ENCODE measurements around the gene ZNF148. TPM values are rescaled to one million over a fixed set of nuclear protein-coding genes. Genes with fewer than 3 reads are reported as not detected.
"Not testable (repeated sequence)": the region's sequence is repeated elsewhere in the genome, so short reads cannot be mapped to it uniquely, and the experiment has no call there.

ZNF148 gene
- total RNA-seq, 2 experiments from 2014 or later: 20.3 to 22.2 TPM

DNA sequence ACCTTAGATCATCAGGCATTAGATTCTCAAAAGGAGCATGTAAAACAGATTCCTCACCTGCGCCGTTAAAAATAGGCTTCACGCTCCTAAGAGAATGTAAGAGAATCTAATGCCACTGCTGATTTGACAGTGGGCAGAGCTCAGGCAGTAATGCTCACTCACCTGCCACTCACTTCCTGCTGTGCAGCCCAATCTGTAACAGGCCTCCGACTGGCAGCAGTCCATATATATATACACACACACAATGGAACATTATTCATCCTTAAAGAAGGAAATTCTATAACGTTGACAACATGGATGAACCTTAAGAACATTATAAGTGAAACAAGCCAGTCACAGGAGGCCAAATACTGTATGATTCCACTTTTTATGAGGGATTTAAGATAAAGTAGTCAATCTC, 24.5 kb downstream of the ZNF148 start:
- peaks cover 9% of the 10 kb centered on the region for H3K9me3 Mint-ChIP-seq
- H3K4me3 Mint-ChIP-seq: no peak overlapping the region
- H3K4me1 Mint-ChIP-seq (ENCODE audit: low read depth): peaks cover 55% of the 10 kb centered on the region
- CTCF ChIA-PET: interaction anchor here (0.6 kb wide), 1 partner anchor 76 kb away, joined by 3 read pairs; no protein-coding TSS in a partner anchor
- no peaks in the 10 kb centered on the region for H3K27me3 Mint-ChIP-seq (ENCODE audit: low read depth)
- no peak overlapping the region for H3K27ac Mint-ChIP-seq
- H3K36me3 Mint-ChIP-seq (ENCODE audit: low read depth): peaks cover 17% of the 10 kb centered on the region
- no peak for DNase-seq
- intact Hi-C loops (cut with micrococcal nuclease): no loop called here

DNA sequence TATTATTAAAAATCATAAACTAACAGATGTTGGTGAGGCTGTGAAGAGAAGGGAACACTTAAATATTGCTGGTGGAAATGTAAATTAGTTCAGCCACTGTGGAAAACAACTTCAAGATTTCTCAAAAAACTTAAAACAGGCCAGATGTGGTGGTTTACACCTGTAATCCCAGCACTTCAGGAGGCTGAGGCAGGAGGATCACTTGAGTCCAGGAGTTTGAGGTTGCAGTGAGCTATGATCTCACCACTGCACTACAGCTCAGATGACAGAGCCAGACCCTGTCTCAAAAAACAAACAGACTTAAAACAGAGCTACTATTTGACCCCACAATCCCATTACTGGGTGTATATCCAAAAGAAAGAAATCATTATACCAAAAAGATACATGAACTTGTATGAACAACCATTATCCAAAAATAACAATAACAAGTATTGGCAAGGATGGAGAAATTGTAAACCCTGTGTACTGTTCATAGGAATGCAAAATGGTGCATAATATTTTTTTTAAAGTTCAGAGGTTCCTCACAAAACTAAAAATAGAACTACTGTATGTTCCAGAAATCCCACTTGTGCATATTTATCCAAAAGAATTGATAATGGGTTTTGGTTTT, 25.5 kb downstream of the ZNF148 start:
- Mint-ChIP-seq H3K36me3 (ENCODE audit: low read depth) (peaks cover 24% of the 10 kb centered on the region), H3K27ac (no peak overlapping the region), H3K27me3 (ENCODE audit: low read depth) (no peaks in the 10 kb centered on the region), H3K4me3 (no peak overlapping the region), H3K4me1 (ENCODE audit: low read depth) (peaks cover 56% of the 10 kb centered on the region), H3K9me3 (peaks cover 16% of the 10 kb centered on the region)
- intact Hi-C loops (cut with micrococcal nuclease): no loop called here
- DNase-seq: no peak
- CTCF ChIA-PET: no interaction called here

DNA sequence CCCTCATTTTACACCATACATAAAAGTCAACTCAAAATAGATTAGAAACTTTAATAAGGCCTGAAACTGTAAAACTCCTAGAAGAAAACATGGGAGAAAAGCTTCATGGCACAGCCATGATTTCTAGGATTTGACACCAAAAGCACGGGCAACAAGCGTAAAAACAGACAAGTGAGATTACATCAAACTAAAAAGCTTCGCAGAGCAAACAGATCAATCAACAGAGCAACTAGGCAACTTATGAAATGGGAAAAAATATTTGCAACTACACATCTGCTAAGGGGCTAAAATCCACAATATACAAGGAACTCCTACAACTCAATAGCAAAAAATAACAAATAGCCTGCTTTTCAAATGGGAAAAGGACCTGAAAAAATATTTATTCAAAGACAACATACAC, 26.1 kb downstream of the ZNF148 start:
- CTCF ChIA-PET: no interaction called here
- Mint-ChIP-seq H3K36me3 (ENCODE audit: low read depth) (peaks cover 30% of the 10 kb centered on the region), H3K4me1 (ENCODE audit: low read depth) (peaks cover 60% of the 10 kb centered on the region), H3K27me3 (ENCODE audit: low read depth) (no peaks in the 10 kb centered on the region), H3K4me3 (no peak overlapping the region), H3K27ac (no peak overlapping the region), H3K9me3 (peaks cover 22% of the 10 kb centered on the region)
- no peak for DNase-seq
- intact Hi-C loops (cut with micrococcal nuclease): no loop called here

DNA sequence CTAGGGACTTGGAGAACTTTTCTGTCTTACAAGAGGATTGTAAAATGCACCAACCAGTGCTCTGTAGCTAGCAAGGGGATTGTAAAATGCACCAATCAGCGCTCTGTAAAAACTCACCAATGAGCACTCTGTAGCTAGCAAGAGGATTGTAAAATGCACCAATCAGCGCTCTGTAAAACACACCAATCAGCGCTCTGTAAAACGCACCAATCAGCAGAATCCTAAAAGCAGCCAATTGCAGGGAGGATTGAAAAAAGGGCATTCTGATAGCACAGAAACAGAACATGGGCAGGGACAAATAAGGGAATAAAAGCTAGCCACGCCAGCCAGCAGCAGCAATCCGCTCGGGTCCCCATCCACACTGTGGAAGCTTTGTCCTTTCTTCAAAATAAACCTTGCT, 31.8 kb downstream of the ZNF148 start:
- Mint-ChIP-seq H3K4me1 (ENCODE audit: low read depth) (peaks cover 43% of the 10 kb centered on the region), H3K36me3 (ENCODE audit: low read depth) (peaks cover 34% of the 10 kb centered on the region), H3K9me3 (peaks cover 31% of the 10 kb centered on the region)
- H3K4me3 Mint-ChIP-seq; intact Hi-C loops (cut with micrococcal nuclease); H3K27me3 Mint-ChIP-seq (ENCODE audit: low read depth); H3K27ac Mint-ChIP-seq; DNase-seq: not testable (repeated sequence)
- CTCF ChIA-PET: interaction anchor here (0.6 kb wide), 1 partner anchor 1702 kb away, joined by 3 read pairs; no protein-coding TSS in a partner anchor

DNA sequence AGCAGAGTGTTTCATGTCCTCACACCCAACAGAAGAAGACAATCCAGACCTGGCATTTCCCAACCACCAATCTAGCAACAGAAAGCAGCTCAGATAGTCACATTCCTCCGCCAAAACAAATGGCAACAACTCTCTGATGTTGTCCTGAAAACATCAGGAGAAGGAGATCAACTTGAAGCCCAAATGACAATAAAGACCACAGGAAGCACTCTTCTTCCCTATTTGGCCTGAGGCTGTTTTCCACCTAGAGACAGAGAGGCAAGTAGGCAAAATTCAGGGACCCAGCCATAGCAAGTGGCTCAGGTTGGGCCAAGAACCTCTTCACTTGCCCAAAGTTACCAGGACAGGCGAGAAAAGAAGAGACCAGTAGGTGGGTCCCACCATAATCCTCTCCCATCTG, 35.0 kb downstream of the ZNF148 start:
- Mint-ChIP-seq H3K27me3 (ENCODE audit: low read depth) (no peaks in the 10 kb centered on the region), H3K4me1 (ENCODE audit: low read depth) (peaks cover 55% of the 10 kb centered on the region), H3K9me3 (peaks cover 19% of the 10 kb centered on the region), H3K36me3 (ENCODE audit: low read depth) (peaks cover 23% of the 10 kb centered on the region), H3K27ac (no peak overlapping the region), H3K4me3 (no peak overlapping the region)
- CTCF ChIA-PET: no interaction called here
- DNase-seq: no peak
- intact Hi-C loops (cut with micrococcal nuclease): no loop called here

DNA sequence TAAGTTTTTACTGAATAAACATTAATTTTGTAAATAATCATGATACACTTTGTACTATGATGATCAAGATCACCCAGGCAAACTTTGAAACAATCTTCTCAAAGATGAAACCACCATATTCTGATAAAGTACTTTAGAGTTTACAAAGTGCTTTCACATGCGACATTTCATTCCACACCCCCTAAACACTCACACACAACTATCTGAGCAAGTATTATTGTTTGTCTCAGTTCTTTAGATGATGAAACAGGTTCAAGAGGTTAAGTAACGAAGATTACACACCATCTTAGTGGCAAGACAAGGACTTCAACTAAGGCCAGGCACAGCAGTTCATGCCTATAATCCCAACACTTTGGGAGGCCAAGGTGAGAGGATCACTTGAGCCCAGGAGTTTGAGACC, 37.6 kb downstream of the ZNF148 start:
- H3K27ac Mint-ChIP-seq: peak overlapping the region; percentile 35
- H3K4me3 Mint-ChIP-seq: no peak overlapping the region
- peaks cover 20% of the 10 kb centered on the region for H3K36me3 Mint-ChIP-seq (ENCODE audit: low read depth)
- intact Hi-C loops (cut with micrococcal nuclease): loop anchor here (2.0 kb wide), 1 partner anchor 37 kb away; the partner anchor contains the start of gene ZNF148
- DNase-seq: no peak
- H3K9me3 Mint-ChIP-seq: peaks cover 13% of the 10 kb centered on the region
- CTCF ChIA-PET: interaction anchor here (0.6 kb wide), 2 partner anchors 25 to 38 kb away, joined by 3 to 5 read pairs; no protein-coding TSS in a partner anchor
- H3K27me3 Mint-ChIP-seq (ENCODE audit: low read depth): no peaks in the 10 kb centered on the region
- peaks cover 53% of the 10 kb centered on the region for H3K4me1 Mint-ChIP-seq (ENCODE audit: low read depth)

DNA sequence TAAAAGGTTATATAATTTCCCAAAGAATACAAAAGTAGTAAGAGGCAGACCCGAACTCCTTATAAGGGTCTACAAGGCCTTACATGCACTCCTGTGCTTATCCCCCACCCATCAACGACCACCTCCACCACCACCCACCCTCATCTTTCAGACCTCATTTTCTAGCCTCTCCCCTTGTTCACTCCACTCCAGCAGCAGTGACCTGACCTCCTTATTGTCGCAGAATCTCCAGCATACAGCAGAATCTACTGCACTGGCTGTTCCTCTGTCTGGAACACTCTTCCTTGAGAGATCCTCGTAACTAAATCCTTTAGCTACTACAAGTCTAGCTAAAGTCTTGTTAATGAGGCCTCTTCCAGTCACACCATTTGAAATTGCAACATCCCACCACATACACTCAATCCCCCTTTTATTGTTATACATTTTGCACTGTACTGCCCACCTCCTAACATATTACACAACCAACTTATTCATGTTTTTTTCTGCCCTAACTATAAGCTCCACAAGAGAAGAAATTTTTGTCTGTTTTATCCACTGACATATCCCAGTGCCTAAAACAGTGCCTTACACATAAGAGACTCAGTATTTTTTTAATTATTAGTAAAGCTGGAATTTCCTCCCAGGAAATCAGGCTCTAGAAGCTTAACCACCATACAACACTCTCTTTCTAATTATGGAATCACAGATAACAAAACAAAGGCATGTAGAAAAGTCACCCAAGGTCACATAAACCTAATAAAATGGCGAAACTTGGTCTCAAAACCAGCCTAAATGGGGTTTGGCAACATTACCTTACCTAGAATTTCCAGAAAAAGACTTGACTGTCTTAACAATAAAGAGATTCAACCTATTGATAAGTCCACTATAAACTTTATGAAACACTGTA, 40.2 kb downstream of the ZNF148 start:
- Mint-ChIP-seq H3K36me3 (ENCODE audit: low read depth) (peaks cover 17% of the 10 kb centered on the region), H3K27ac (no peak overlapping the region), H3K9me3 (peaks cover 10% of the 10 kb centered on the region), H3K4me1 (ENCODE audit: low read depth) (peaks cover 48% of the 10 kb centered on the region), H3K27me3 (ENCODE audit: low read depth) (no peaks in the 10 kb centered on the region), H3K4me3 (no peak overlapping the region)
- CTCF ChIA-PET: interaction anchor here (0.6 kb wide), 1 partner anchor 25 kb away, joined by 3 read pairs; no protein-coding TSS in a partner anchor
- intact Hi-C loops (cut with micrococcal nuclease): no loop called here
- DNase-seq: no peak

DNA sequence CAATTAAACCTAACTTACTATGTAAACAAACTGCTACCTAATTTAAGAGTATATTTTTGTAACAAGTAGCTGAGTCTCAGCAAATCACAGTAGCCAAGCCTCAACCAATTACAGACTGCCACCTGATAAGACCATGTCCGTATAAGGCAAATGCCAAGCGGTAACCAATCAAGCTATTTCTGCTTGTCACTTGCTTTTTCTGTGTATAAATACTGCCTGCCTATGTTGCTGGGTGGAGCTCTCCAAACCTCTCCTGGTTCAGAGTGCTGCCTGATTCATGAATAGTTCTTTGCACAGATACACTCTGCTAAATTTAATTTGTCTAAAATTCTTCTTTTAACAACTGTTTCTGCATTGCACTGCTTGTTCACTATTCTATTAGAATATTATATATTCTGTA, 42.6 kb downstream of the ZNF148 start:
- H3K27me3 Mint-ChIP-seq (ENCODE audit: low read depth): no peaks in the 10 kb centered on the region
- CTCF ChIA-PET: no interaction called here
- DNase-seq: no peak
- intact Hi-C loops (cut with micrococcal nuclease): no loop called here
- peaks cover 9% of the 10 kb centered on the region for H3K9me3 Mint-ChIP-seq
- no peak overlapping the region for H3K27ac Mint-ChIP-seq
- peaks cover 36% of the 10 kb centered on the region for H3K4me1 Mint-ChIP-seq (ENCODE audit: low read depth)
- H3K4me3 Mint-ChIP-seq: no peak overlapping the region
- peaks cover 25% of the 10 kb centered on the region for H3K36me3 Mint-ChIP-seq (ENCODE audit: low read depth)

DNA sequence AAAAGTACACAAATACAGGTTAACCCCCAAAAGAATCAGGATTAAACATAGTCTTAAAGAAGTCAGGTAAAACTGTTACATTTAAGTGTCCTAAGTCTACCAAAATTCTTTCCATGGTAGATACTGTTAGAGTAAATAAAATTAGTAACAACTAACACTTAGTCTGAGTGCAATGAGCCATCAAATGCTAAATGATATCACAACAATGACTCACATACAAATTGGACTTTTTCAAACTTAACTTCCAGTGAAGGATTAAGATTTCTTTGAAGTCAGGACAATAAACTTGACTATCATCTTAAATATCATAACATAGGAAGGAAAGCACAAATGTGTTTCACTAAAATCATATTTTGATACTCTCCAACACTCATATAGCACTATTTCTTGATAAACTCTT, 43.9 kb downstream of the ZNF148 start:
- no peak for DNase-seq
- CTCF ChIA-PET: no interaction called here

DNA sequence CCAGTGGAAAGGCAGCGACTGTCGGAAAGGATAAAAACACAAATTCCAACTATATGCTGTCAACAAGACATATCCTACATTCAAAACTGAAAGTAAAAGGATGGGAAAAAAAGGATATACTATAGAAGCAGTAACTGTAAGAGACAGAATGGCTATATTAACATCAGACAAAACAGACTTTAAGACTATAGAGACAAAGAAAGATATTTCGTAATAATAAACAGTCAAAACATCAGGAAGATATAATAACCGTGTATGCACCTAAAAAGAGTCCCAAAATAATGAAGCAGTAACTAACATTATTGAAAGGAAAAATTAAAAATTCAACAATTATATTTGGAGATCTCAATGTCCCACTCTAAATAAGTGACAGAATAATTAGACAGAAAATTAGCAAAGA, 48.2 kb downstream of the ZNF148 start:
- DNase-seq: no peak
- H3K9me3 Mint-ChIP-seq: peaks cover 10% of the 10 kb centered on the region
- intact Hi-C loops (cut with micrococcal nuclease): no loop called here
- peaks cover 40% of the 10 kb centered on the region for H3K36me3 Mint-ChIP-seq (ENCODE audit: low read depth)
- CTCF ChIA-PET: no interaction called here
- peaks cover 15% of the 10 kb centered on the region for H3K4me1 Mint-ChIP-seq (ENCODE audit: low read depth)
- H3K27me3 Mint-ChIP-seq (ENCODE audit: low read depth): no peaks in the 10 kb centered on the region
- H3K27ac Mint-ChIP-seq: no peak overlapping the region
- H3K4me3 Mint-ChIP-seq: no peak overlapping the region

More for the DNA sequence above, 43.9 kb downstream of the ZNF148 start:
- Mint-ChIP-seq H3K27me3 (ENCODE audit: low read depth) (no peaks in the 10 kb centered on the region), H3K4me1 (ENCODE audit: low read depth) (peaks cover 25% of the 10 kb centered on the region), H3K27ac (no peak overlapping the region), H3K4me3 (no peak overlapping the region), H3K9me3 (peaks cover 9% of the 10 kb centered on the region), H3K36me3 (ENCODE audit: low read depth) (peaks cover 31% of the 10 kb centered on the region)
- intact Hi-C loops (cut with micrococcal nuclease): no loop called here

DNA sequence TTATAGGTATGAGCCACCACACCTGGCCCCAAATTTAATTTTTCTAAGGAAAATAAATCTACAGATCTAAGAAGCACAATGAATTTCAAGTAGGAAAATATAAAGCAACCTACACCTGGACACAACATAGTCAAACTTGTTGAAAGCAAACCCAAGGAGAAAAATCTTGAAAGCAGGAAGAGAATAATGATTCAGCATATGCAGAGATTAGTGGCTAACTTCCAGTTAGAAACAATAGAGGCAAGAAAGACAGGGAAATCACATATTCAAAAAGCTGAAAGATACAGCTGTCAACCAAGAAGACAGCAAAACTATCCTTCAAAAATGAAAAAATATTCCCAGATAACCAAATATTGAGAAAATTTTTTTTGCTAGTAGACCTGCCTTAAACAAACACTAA, 49.4 kb downstream of the ZNF148 start:
- no peak overlapping the region for H3K4me3 Mint-ChIP-seq
- no peak overlapping the region for H3K27ac Mint-ChIP-seq
- CTCF ChIA-PET: no interaction called here

DNA sequence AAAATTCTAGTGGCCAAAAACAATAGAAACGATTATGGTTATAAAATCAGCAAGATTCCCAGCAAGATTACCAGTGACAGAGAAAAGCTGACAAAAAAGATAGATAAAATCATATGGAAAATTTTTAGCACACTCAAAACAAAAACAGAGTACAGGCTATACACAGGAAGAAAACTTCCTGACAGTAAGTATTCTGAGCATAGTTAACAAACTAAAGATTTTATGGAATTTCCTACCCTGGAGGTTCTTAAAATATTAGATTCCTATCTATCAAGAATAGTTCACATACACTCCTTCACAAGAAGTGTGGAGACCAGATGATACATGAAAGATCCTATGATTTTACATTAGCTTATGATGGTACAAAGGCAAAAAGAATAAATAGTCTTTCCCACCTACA, 50.8 kb downstream of the ZNF148 start:
- DNase-seq: no peak
- H3K36me3 Mint-ChIP-seq (ENCODE audit: low read depth): peaks cover 31% of the 10 kb centered on the region
- no peaks in the 10 kb centered on the region for H3K27me3 Mint-ChIP-seq (ENCODE audit: low read depth)
- H3K9me3 Mint-ChIP-seq: peaks cover 10% of the 10 kb centered on the region
- no peak overlapping the region for H3K4me3 Mint-ChIP-seq
- intact Hi-C loops (cut with micrococcal nuclease): no loop called here
- H3K4me1 Mint-ChIP-seq (ENCODE audit: low read depth): peaks cover 12% of the 10 kb centered on the region
- CTCF ChIA-PET: interaction anchor here (0.7 kb wide), 1 partner anchor 1136 kb away, joined by 4 read pairs; no protein-coding TSS in a partner anchor
- H3K27ac Mint-ChIP-seq: no peak overlapping the region

More for the DNA sequence above, 49.4 kb downstream of the ZNF148 start:
- peaks cover 10% of the 10 kb centered on the region for H3K9me3 Mint-ChIP-seq
- peaks cover 36% of the 10 kb centered on the region for H3K36me3 Mint-ChIP-seq (ENCODE audit: low read depth)
- intact Hi-C loops (cut with micrococcal nuclease): no loop called here
- H3K4me1 Mint-ChIP-seq (ENCODE audit: low read depth): peaks cover 8% of the 10 kb centered on the region
- no peak for DNase-seq
- no peaks in the 10 kb centered on the region for H3K27me3 Mint-ChIP-seq (ENCODE audit: low read depth)
